ENCODE data around the gene KDM2B. TPM values are rescaled to one million over a fixed set of nuclear protein-coding genes. Genes with fewer than 3 reads are reported as not detected.

Gene KDM2B
- polyA plus RNA-seq, 1 donor from 2014 or later = 85.5 TPM

GRCh38 chr12:121398355-121398754, 182.5 kb downstream of the KDM2B start:
- H4K20me1 ChIP-seq (ENCODE audit: insufficient read depth) = no peaks in the 10 kb centered on the region
- H3F3A ChIP-seq (ENCODE audit: insufficient read depth, low read length, poor library complexity, severe bottlenecking) = no peaks in the 10 kb centered on the region
- peaks cover 31% of the 10 kb centered on the region for H3K79me2 ChIP-seq (replicated peaks; ENCODE audit: insufficient read depth, low read length)
- H3K4me2 ChIP-seq (ENCODE audit: low read length) = peak overlapping the region; percentile 92
- no peaks in the 10 kb centered on the region for H3K9me3 ChIP-seq (ENCODE audit: low read length)
- TF ChIP-seq REST (IDR thresholded peaks at IDR 0.05; ENCODE audit: borderline replicate concordance) (no peak), EZH2 (IDR thresholded peaks at IDR 0.05; ENCODE audit: borderline replicate concordance, insufficient read depth, low read length, poor library complexity, severe bottlenecking) (no peak), CTCF (IDR thresholded peaks at IDR 0.05; ENCODE audit: poor library complexity, severe bottlenecking) (no peak), EP300 (conservative IDR thresholded peaks at IDR 0.05; ENCODE audit: poor library complexity, severe bottlenecking) (no peak), TAF1 (IDR thresholded peaks at IDR 0.05; ENCODE audit: low read depth) (no peak), POLR2AphosphoS5 (IDR thresholded peaks at IDR 0.05) (no peak)
- peak overlapping the region; percentile 10 for H3K27ac ChIP-seq (ENCODE audit: low read length)
- no peaks in the 10 kb centered on the region for H3K9me2 ChIP-seq (ENCODE audit: insufficient read depth, low read length)
- no peak overlapping the region for H2AFZ ChIP-seq (ENCODE audit: low read depth, low read length)
- H3K27me3 ChIP-seq (ENCODE audit: insufficient read depth, low read depth, low read length) = no peaks in the 10 kb centered on the region
- H3K36me3 ChIP-seq (ENCODE audit: insufficient read depth, low read length) = no peaks in the 10 kb centered on the region
- H3K4me3 ChIP-seq (ENCODE audit: low read length) = peak overlapping the region; percentile 87
- H3K9ac ChIP-seq (ENCODE audit: low read length) = peak overlapping the region; percentile 94

- Histone ChIP-seq H3K79me2 (replicated peaks; ENCODE audit: insufficient read depth, low read length) (peaks cover 27% of the 10 kb centered on the region), H2AFZ (ENCODE audit: low read depth, low read length) (no peak overlapping the region), H3K9me2 (ENCODE audit: insufficient read depth, low read length) (no peaks in the 10 kb centered on the region), H3K4me2 (ENCODE audit: low read length) (no peak overlapping the region), H3K27ac (ENCODE audit: low read length) (no peak overlapping the region), H3K27me3 (ENCODE audit: insufficient read depth, low read depth, low read length) (no peaks in the 10 kb centered on the region), H3K4me3 (ENCODE audit: low read length) (no peak overlapping the region), H4K20me1 (ENCODE audit: insufficient read depth) (no peaks in the 10 kb centered on the region), H3F3A (ENCODE audit: insufficient read depth, low read length, poor library complexity, severe bottlenecking) (no peaks in the 10 kb centered on the region), H3K9ac (ENCODE audit: low read length) (no peak overlapping the region), H3K36me3 (ENCODE audit: insufficient read depth, low read length) (no peaks in the 10 kb centered on the region), H3K9me3 (ENCODE audit: low read length) (no peaks in the 10 kb centered on the region)
- TF ChIP-seq POLR2AphosphoS5 (IDR thresholded peaks at IDR 0.05) = no peak
- no peak for TF ChIP-seq REST (IDR thresholded peaks at IDR 0.05; ENCODE audit: borderline replicate concordance)
- no peak for TF ChIP-seq EZH2 (IDR thresholded peaks at IDR 0.05; ENCODE audit: borderline replicate concordance, insufficient read depth, low read length, poor library complexity, severe bottlenecking)
- no peak for TF ChIP-seq SMC3 (conservative IDR thresholded peaks at IDR 0.05; ENCODE audit: poor library complexity)
- TF ChIP-seq TAF1 (IDR thresholded peaks at IDR 0.05; ENCODE audit: low read depth) = no peak
- TF ChIP-seq CTCF (IDR thresholded peaks at IDR 0.05; ENCODE audit: poor library complexity, severe bottlenecking) = no peak
- TF ChIP-seq RAD21 (conservative IDR thresholded peaks at IDR 0.05) = no peak
Observed at GRCh38 chr12:121397521-121397920, 183.3 kb downstream of the KDM2B start.
